ENCODE data around the gene NUP210L.

DNA sequence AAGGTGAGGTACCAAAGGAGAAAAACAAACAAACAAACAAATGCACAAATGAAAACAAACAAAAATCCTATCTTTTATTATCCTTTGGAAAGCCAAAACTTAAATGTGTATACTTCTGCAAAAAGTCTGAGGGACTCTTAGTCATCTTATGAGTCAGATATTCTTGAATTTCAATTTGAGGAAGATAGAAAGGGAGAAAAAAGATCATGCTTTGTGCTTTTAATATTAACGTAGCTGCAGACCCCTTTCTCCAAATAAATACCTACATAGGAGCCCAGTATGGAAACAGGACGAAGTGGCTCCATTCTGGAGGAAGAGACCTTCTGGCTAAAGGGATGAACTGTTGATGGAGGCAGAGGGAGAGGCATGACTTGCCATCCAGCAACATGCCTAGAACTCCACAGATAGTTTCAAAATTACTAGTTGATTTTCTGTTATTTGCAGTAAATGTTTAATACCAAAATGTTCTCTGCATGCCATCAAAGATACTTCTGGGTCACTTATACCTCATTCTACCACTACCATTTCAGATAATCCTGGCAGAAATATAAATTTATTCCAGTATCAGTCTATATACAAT, 25.4 kb downstream of the NUP210L start:
- no peak for TF ChIP-seq CTCF (IDR thresholded peaks at IDR 0.05)
- TF ChIP-seq POLR2A (IDR thresholded peaks at IDR 0.05), result no peak
